HL-60 (cell line): Measurements from ENCODE around the gene CTIF.

Experiments used
- DNase-seq, 2 experiments: peaks; one replicate each; pipeline ENCODE4 v3.0.0-alpha.2; 2010 to 2020; ENCODE audit warnings: low read depth in 1 of 2, low spot score in 1 of 2
- H3K27ac ChIP-seq: fragments of 250-450 bp; sonication (Bioruptor Pico); replicated peaks from 2 replicates; pipeline ENCODE4 v1.5.1; 2020; ENCODE audit warnings: mild to moderate bottlenecking, moderate library complexity
- H3K27me3 ChIP-seq: fragments of 250-450 bp; sonication (Bioruptor Pico); 2 replicates; pipeline ENCODE4 v1.5.1; 2021; ENCODE audit warnings: mild to moderate bottlenecking, moderate library complexity; ENCODE audit not compliant: insufficient read depth, poor library complexity, severe bottlenecking
- H3K4me3 ChIP-seq: replicated peaks from 2 replicates; pipeline ENCODE4 v1.5.1; 2011; ENCODE audit warnings: mild to moderate bottlenecking, control low read depth, low read length; ENCODE audit not compliant: insufficient read depth
- GABPA ChIP-seq: IDR thresholded peaks from 2 replicates; pipeline ENCODE4 v1.6.1; 2012; ENCODE audit warnings: low read depth
- POLR2AphosphoS5 ChIP-seq: IDR thresholded peaks from 2 replicates; pipeline ENCODE4 v1.6.1; 2012; ENCODE audit warnings: low read depth
- SPI1 ChIP-seq: IDR thresholded peaks from 2 replicates; pipeline ENCODE4 v1.6.1; 2012; ENCODE audit warnings: low read depth, mild to moderate bottlenecking, borderline replicate concordance
- TF ChIP-seq, protein P1 (sequence below): IDR thresholded peaks from one replicate; pipeline ENCODE4 v1.5.1; 2011; ENCODE audit warnings: low read length, control low read depth, inconsistent platforms; ENCODE audit not compliant: insufficient read depth
- TF ChIP-seq, protein P2 (sequence below): IDR thresholded peaks from 2 replicates; pipeline ENCODE4 v1.6.1; 2012; ENCODE audit warnings: low read depth; ENCODE audit not compliant: insufficient replicate concordance

Gene CTIF

DNA sequence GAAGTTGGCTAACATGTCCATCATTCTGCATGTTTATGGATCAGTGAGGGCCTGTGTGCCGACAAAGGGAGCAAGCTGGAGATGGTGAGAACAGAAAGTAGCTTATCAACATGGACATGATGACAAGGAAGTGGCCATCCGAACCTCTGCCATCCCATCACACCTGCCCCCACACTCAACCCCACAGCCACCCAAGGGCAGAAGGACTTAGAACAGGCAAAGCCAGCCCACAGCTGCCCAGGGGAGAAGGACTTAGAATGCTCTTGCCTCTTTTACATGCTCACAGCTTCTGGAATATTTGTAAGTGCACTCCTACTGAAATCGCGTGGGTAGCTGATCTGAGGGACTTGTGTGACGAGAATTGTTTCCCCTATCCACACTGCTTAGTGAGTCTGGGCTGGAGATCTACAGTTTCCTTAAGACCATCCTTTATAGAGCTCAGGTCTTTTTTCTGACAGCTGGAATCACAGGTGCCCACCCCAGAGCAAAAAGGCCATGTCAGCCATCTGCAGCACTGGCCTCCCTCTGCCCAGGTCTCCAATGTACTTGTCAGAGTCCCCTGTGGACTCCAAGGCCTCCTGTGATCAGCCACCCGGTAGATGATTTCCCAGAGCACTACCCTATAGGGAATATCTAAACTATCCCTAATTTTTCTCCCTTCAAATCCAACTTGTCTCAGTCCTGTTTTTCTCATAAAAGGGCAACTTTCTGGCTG is 257.8 kb downstream of the CTIF start:
- DNase-seq, result no peak
- Histone ChIP-seq H3K4me3 (no peak overlapping the region), H3K27ac (no peak overlapping the region), H3K27me3 (no peaks in the 10 kb centered on the region)
- TF ChIP-seq GABPA, result no peak
- TF ChIP-seq, protein P1, sequence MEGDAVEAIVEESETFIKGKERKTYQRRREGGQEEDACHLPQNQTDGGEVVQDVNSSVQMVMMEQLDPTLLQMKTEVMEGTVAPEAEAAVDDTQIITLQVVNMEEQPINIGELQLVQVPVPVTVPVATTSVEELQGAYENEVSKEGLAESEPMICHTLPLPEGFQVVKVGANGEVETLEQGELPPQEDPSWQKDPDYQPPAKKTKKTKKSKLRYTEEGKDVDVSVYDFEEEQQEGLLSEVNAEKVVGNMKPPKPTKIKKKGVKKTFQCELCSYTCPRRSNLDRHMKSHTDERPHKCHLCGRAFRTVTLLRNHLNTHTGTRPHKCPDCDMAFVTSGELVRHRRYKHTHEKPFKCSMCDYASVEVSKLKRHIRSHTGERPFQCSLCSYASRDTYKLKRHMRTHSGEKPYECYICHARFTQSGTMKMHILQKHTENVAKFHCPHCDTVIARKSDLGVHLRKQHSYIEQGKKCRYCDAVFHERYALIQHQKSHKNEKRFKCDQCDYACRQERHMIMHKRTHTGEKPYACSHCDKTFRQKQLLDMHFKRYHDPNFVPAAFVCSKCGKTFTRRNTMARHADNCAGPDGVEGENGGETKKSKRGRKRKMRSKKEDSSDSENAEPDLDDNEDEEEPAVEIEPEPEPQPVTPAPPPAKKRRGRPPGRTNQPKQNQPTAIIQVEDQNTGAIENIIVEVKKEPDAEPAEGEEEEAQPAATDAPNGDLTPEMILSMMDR, result no peak

DNA sequence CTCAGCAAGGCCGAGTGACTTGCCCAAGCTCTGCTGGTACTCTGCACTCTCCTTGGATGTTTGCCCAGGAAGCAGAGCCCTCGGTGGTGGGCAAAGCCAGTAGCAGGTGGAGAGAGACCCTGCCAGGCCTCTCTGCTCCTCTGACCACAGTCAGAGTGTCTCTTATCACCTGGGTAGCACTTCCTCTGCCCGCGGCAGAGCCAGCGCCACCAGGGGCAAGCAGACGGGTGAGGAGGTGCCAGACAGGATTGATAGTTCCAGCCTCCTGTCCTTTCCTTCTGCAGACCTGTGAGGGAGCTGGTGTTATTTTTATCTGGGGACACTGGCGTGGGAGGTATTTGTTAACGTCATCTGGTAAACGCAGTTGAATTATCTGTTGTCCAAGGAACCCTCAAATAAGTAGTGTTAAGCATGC is 259.0 kb downstream of the CTIF start:
- Histone ChIP-seq H3K4me3 (no peak overlapping the region), H3K27me3 (no peaks in the 10 kb centered on the region), H3K27ac (no peak overlapping the region)
- TF ChIP-seq, protein P1, result no peak
- no peak for TF ChIP-seq GABPA
- TF ChIP-seq SPI1, result no peak
- TF ChIP-seq, protein P2, sequence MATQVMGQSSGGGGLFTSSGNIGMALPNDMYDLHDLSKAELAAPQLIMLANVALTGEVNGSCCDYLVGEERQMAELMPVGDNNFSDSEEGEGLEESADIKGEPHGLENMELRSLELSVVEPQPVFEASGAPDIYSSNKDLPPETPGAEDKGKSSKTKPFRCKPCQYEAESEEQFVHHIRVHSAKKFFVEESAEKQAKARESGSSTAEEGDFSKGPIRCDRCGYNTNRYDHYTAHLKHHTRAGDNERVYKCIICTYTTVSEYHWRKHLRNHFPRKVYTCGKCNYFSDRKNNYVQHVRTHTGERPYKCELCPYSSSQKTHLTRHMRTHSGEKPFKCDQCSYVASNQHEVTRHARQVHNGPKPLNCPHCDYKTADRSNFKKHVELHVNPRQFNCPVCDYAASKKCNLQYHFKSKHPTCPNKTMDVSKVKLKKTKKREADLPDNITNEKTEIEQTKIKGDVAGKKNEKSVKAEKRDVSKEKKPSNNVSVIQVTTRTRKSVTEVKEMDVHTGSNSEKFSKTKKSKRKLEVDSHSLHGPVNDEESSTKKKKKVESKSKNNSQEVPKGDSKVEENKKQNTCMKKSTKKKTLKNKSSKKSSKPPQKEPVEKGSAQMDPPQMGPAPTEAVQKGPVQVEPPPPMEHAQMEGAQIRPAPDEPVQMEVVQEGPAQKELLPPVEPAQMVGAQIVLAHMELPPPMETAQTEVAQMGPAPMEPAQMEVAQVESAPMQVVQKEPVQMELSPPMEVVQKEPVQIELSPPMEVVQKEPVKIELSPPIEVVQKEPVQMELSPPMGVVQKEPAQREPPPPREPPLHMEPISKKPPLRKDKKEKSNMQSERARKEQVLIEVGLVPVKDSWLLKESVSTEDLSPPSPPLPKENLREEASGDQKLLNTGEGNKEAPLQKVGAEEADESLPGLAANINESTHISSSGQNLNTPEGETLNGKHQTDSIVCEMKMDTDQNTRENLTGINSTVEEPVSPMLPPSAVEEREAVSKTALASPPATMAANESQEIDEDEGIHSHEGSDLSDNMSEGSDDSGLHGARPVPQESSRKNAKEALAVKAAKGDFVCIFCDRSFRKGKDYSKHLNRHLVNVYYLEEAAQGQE, result no peak
- TF ChIP-seq POLR2AphosphoS5, result no peak
- DNase-seq, result no peak

DNA sequence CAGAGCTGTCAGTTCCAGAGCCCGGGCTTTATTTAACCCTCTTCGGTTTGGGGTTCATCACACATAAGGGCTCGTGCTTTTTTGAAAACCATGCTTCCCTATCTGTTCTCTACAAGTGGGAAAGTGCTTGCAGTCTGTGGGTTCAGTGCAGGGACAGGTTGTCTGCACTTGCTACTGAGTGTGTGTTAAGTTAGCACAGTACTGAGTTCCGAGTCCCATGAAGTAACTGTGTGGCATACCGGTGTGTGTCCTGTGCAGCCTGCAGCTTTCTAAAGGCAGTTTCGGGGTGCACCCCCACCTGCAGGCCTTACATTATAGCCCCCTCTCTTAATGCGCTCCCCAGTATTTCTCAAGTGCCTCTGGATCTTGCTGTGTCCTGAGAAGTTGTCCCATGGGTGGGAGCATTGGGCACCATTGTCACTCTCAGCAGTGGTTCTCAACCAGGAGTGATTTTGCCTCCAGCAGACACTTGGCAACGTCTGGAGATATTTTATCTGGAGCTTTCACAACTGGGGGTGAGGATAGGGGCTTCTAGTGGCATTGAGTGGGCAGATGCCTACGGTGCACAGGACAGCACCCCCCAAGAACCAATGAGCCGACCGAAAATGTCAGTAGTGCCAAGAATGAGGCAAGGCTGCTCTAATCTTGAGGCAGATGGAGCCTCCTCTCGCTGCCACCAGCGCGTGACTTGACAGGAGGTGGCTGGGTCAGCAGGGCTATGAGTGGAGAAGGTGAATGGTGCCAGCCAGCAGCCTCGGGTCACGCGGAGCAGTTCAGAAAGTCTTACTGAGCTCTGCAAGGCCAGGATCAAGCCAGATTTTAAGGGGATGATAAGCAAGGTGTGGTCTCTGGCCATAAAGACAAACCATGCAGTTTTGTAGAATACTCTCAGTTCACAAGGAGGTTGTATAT is 259.8 kb downstream of the CTIF start:
- Histone ChIP-seq H3K27me3 (no peaks in the 10 kb centered on the region), H3K4me3 (no peak overlapping the region), H3K27ac (no peak overlapping the region)
- TF ChIP-seq, protein P1, result no peak
- TF ChIP-seq GABPA (no peak), POLR2AphosphoS5 (no peak), SPI1 (no peak)
- TF ChIP-seq, protein P2, result no peak
- DNase-seq, result no peak
